AG04450 (cell line): Measurements from ENCODE around the gene CALCA. TPM values are rescaled to one million over a fixed set of nuclear protein-coding genes. Genes with fewer than 3 reads are reported as not detected.

ENCODE experiments used
- CTCF ChIA-PET: fragments of 300-600, 350-600 bp; formaldehyde crosslinking; extraction: SDS; loops from one replicate; lab custom pipeline; 2022; ENCODE audit warnings: antibody characterized with exemption, inconsistent platforms; lab: Charles Lee
- POLR2A ChIA-PET: fragments of 350-600 bp; formaldehyde crosslinking; extraction: SDS; loops from one replicate; lab custom pipeline; 2021; ENCODE audit warnings: antibody characterized with exemption, inconsistent platforms; lab: Yijun Ruan, JAX
- DNase-seq: peaks from one replicate; pipeline ENCODE4 v3.0.0-alpha.2; 2011; ENCODE audit warnings: low read depth, low spot score
- H3K27ac ChIP-seq: one replicate; pipeline ENCODE4 v1.5.1; 2012; ENCODE audit warnings: low read depth, low read length, control low read depth
- H3K27me3 ChIP-seq: one replicate; pipeline ENCODE4 v1.6.0; 2012; ENCODE audit warnings: low read length; ENCODE audit not compliant: control insufficient read depth, insufficient read depth
- H3K4me3 ChIP-seq: 2 replicates; pipeline ENCODE4 v1.5.1; 2011; ENCODE audit warnings: mild to moderate bottlenecking, low read depth, low read length, control low read depth
- H3K9me3 ChIP-seq: 2 replicates; pipeline ENCODE4 v1.5.1; 2012; ENCODE audit warnings: low read length; ENCODE audit not compliant: control insufficient read depth, insufficient read depth
- CTCF ChIP-seq: IDR thresholded peaks from 2 replicates; pipeline ENCODE4 v1.5.1; 2011; ENCODE audit warnings: low read depth, low read length, control low read depth, inconsistent platforms
- polyA minus RNA-seq: library from RNA; depleted of rRNA, polyadenylated mRNA; stranded (reverse); fragments of >200 nt; gene quantifications from 2 replicates; pipeline ENCODE4 v1.2.3, GENCODE V29; 2011; rRNA and poly(A)+ RNA removed
- polyA plus RNA-seq: library from polyadenylated mRNA; depleted of rRNA; stranded (reverse); fragments of >200 nt; gene quantifications from 2 replicates; pipeline ENCODE4 v1.2.3, GENCODE V29; 2011; rRNA removed

The CALCA gene, protein sequence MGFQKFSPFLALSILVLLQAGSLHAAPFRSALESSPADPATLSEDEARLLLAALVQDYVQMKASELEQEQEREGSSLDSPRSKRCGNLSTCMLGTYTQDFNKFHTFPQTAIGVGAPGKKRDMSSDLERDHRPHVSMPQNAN
- polyA plus RNA-seq (not detected in 2 replicates), polyA minus RNA-seq (not detected in 2 replicates)

- Histone ChIP-seq H3K4me3 (no peak within 1 kb of the TSS), H3K27ac (no peak within 1 kb of the TSS), H3K27me3 (peaks cover 60% of the 10 kb centered on the region), H3K9me3 (no peaks in the 10 kb centered on the region; the same call in 1 of the 2 replicates)
- no peak for DNase-seq
- POLR2A ChIA-PET: no interaction called here
- no peak for TF ChIP-seq CTCF
- CTCF ChIA-PET: no interaction called here
Measured at GRCh38 chr11:14971865-14972580, at the start of gene CALCA. CALCA (minus strand) TSS chr11:14972351; CDS start chr11:14971192, 1,159 bp downstream.

GRCh38 chr11:15016200-15016599 lies 44.0 kb upstream of the CALCA start:
- no peak for TF ChIP-seq CTCF
- ChIA-PET POLR2A (no interaction called here), CTCF (no interaction called here)
- Histone ChIP-seq H3K27me3 (no peaks in the 10 kb centered on the region), H3K9me3 (no peaks in the 10 kb centered on the region), H3K27ac (no peak overlapping the region), H3K4me3 (no peak overlapping the region)
- DNase-seq: no peak

DNA sequence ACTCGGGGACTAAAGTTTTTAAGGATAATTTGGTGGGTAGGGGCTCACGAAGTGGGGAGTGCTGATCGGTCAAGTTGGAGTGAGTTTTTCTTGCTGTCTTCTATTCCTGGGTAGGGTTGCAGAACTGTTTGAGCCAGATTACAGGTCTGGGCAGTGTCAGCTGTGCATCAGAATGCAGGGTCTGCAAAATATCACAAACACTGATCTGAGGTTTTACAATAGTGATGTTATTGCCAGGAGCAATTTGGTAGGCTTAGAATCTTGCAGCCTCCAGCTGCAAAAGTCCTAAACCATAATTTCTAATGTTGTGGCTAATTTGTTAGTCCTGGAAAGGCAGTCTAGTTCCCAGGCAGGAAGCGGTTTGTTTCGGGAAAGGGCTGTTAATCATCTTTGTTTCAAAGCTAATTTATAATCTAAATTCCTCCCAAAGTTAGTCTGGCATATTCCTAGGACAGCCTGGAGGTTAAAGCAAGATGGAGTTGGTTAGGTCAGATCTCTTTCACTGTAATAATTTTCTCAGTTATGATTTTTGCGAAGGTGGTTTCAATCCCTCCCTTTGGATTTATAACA lies 39.7 kb upstream of the CALCA start:
- Histone ChIP-seq H3K27me3 (no peaks in the 10 kb centered on the region), H3K9me3 (no peaks in the 10 kb centered on the region), H3K27ac (no peak overlapping the region), H3K4me3 (no peak overlapping the region)
- ChIA-PET CTCF (interaction anchor here (1.2 to 1.5 kb wide), 2 partner anchors 88 to 104 kb away, joined by 3 read pairs; no protein-coding TSS in a partner anchor), POLR2A (no interaction called here)
- no peak for DNase-seq
- TF ChIP-seq CTCF: no peak

GRCh38 chr11:15010865-15011264 lies 38.7 kb upstream of the CALCA start:
- no peaks in the 10 kb centered on the region for H3K9me3 ChIP-seq
- POLR2A ChIA-PET: no interaction called here

More at GRCh38 chr11:15010865-15011264, 38.7 kb upstream of the CALCA start:
- H3K27me3 ChIP-seq: no peaks in the 10 kb centered on the region
- no peak for TF ChIP-seq CTCF
- no peak for DNase-seq
- H3K27ac ChIP-seq: no peak overlapping the region
- no peak overlapping the region for H3K4me3 ChIP-seq
- CTCF ChIA-PET: interaction anchor here (0.6 kb wide), 1 partner anchor 186 kb away, joined by 3 read pairs; no protein-coding TSS in a partner anchor
